Brain microvascular endothelial cell (primary cell): ENCODE results near the gene GAPDH.

Experiments
- DNase-seq: peaks from one replicate; pipeline ENCODE4 v3.0.0-alpha.2; 2020
- H3K27ac ChIP-seq: fragments of 250-450 bp; sonication (Bioruptor Pico); 2 replicates; pipeline ENCODE4 v1.5.1; 2020; ENCODE audit warnings: mild to moderate bottlenecking, moderate library complexity
- H3K27me3 ChIP-seq: fragments of 250-450 bp; sonication (Bioruptor Pico); replicated peaks from 2 replicates; pipeline ENCODE4 v1.5.1; 2020; ENCODE audit warnings: mild to moderate bottlenecking
- H3K36me3 ChIP-seq: fragments of 250-450 bp; sonication (Bioruptor Pico); replicated peaks from 2 replicates; pipeline ENCODE4 v1.5.1; 2020; ENCODE audit warnings: mild to moderate bottlenecking
- H3K4me3 ChIP-seq: 2 replicates; pipeline ENCODE4 v1.5.1; 2011; ENCODE audit warnings: low read depth, mild to moderate bottlenecking, control low read depth, low read length, moderate library complexity
- CTCF ChIP-seq: IDR thresholded peaks from 2 replicates; pipeline ENCODE4 v1.5.1; 2011; ENCODE audit warnings: low read depth, mild to moderate bottlenecking, moderate library complexity, low read length, control low read depth, inconsistent platforms; ENCODE audit errors: missing control alignments
- in situ Hi-C: cut with HindIII; loops from 2 replicates; pipeline ENCODE4 v1.10.0; 2017; ENCODE audit warnings: low sequenced_read_pairs, low pct_ligation_motif_present

GAPDH gene

DNA sequence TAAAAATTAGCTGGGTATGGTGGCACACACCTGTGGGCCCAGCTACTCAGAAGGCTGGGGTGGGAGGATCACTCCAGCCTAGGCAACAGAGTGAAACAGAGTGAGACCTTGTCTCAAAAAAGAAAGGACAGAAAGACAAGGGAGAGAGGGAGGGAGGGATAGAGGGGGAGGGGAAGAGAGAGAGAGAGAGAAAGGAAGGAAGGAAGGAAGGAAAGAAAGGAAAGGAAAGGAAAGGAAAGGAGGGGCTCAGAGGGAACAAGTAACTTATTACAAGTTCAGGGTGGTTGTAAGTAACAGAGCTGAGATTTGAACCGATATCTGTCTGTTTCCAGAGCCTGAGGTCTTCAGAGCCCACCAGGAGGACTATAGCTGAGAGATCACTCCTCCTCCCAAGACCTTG lies 13.2 kb downstream of the GAPDH start:
- H3K36me3 ChIP-seq, result peaks cover 21% of the 10 kb centered on the region
- no peak for DNase-seq
- no peak for TF ChIP-seq CTCF
- H3K4me3 ChIP-seq, result peak overlapping the region; percentile 39
- peak overlapping the region; percentile 72 for H3K27ac ChIP-seq
- in situ Hi-C loops, result no loop called here
- no peaks in the 10 kb centered on the region for H3K27me3 ChIP-seq

- DNase-seq, result peak; percentile 78
Observed at GRCh38 chr12:6547987-6548386, 13.7 kb downstream of the GAPDH start.

GRCh38 chr12:6548556-6548955 lies 14.2 kb downstream of the GAPDH start:
- in situ Hi-C loops, result no loop called here
- DNase-seq, result no peak
- Histone ChIP-seq H3K4me3 (peak overlapping the region; percentile 20), H3K27ac (peak overlapping the region; percentile 72), H3K36me3 (peaks cover 21% of the 10 kb centered on the region), H3K27me3 (no peaks in the 10 kb centered on the region)
- no peak for TF ChIP-seq CTCF

More at GRCh38 chr12:6547987-6548386, 13.7 kb downstream of the GAPDH start:
- Histone ChIP-seq H3K36me3 (peaks cover 21% of the 10 kb centered on the region), H3K27me3 (no peaks in the 10 kb centered on the region), H3K4me3 (peak overlapping the region; percentile 39), H3K27ac (peak overlapping the region; percentile 72)
- no peak for TF ChIP-seq CTCF
- in situ Hi-C loops, result no loop called here

DNA sequence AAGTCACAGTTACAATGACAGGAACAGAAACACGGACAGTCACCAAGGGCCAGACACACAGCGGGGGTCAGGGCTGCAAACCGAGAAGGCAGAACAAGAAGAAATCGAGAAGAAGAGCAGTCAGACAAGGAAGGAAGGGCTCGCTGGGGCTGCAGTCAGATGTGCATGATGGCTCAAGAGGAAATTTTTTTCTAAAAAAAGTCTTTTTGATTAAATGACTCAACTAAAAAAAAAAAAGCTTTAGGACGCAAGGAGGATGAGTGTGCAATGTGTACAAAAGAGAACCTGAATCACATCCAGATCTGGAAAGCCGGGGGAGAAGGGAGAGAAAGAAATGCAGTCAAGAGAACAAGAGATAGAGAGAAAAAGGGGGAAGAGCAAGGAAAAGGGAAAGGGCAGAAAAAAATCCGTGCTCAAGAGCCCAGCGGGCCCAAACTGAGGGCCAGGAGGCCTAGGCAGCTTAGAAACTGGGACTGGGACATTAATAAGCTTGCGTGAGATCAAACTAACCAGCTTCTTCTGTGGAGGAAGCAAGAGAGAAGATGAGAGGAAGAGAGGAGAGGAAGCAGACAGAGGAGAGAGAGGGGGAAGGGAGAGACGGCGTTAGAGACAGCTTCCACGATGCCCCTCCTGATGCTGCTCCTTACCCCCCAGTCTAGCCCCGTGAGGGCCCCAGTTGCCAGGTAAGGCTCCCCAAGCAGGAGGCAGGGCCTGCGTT lies 14.8 kb downstream of the GAPDH start:
- peak overlapping the region; percentile 20 for H3K4me3 ChIP-seq
- H3K27me3 ChIP-seq, result no peaks in the 10 kb centered on the region
- in situ Hi-C loops, result no loop called here
- TF ChIP-seq CTCF, result no peak
- peak overlapping the region; percentile 72 for H3K27ac ChIP-seq
- peaks cover 21% of the 10 kb centered on the region for H3K36me3 ChIP-seq
- no peak for DNase-seq

GRCh38 chr12:6549684-6550151 lies 15.4 kb downstream of the GAPDH start:
- DNase-seq, result no peak
- in situ Hi-C loops, result no loop called here
- Histone ChIP-seq H3K27ac (peak overlapping the region; percentile 72), H3K4me3 (no peak overlapping the region), H3K27me3 (no peaks in the 10 kb centered on the region), H3K36me3 (peaks cover 16% of the 10 kb centered on the region)
- no peak for TF ChIP-seq CTCF
